Calu3 (cell line): ENCODE results near the gene WIPI1. TPM values are rescaled to one million over a fixed set of nuclear protein-coding genes. Genes with fewer than 3 reads are reported as not detected.
"Not testable (repeated sequence)": the region's sequence is repeated elsewhere in the genome, so short reads cannot be mapped to it uniquely, and the experiment has no call there.

ENCODE experiments used
- BruUV-seq: library from RNA; stranded (reverse); fragments of 400-500 nt; replicated peaks from 2 replicates; lab custom pipeline; 2021; lab: Mats Ljungman, UMichigan
- CTCF ChIA-PET: fragments of 300-600 bp; sonication (Branson Sonifier 250); formaldehyde crosslinking; loops from one replicate; lab custom pipeline; 2022; ENCODE audit warnings: antibody characterized with exemption; lab: Charles Lee
- DNase-seq: peaks from one replicate; pipeline ENCODE4 v3.0.0; 2022
- H3K27ac Mint-ChIP-seq: one replicate; pipeline ENCODE4 v1.8.0; 2022; ENCODE audit warnings: mixed read lengths; ENCODE audit not compliant: unreplicated experiment
- H3K27me3 Mint-ChIP-seq: one replicate; pipeline ENCODE4 v1.8.0; 2022; ENCODE audit warnings: mixed read lengths; ENCODE audit not compliant: unreplicated experiment
- H3K36me3 Mint-ChIP-seq: one replicate; pipeline ENCODE4 v1.8.0; 2022; ENCODE audit warnings: mild to moderate bottlenecking, moderate library complexity, mixed read lengths; ENCODE audit not compliant: insufficient read depth, unreplicated experiment
- H3K4me1 Mint-ChIP-seq: one replicate; pipeline ENCODE4 v1.8.0; 2022; ENCODE audit warnings: mild to moderate bottlenecking, low read depth, mixed read lengths; ENCODE audit not compliant: unreplicated experiment
- H3K4me3 Mint-ChIP-seq: one replicate; pipeline ENCODE4 v1.8.0; 2022; ENCODE audit warnings: mild to moderate bottlenecking, low read depth, moderate library complexity, mixed read lengths; ENCODE audit not compliant: unreplicated experiment
- H3K9me3 Mint-ChIP-seq: one replicate; pipeline ENCODE4 v1.8.0; 2022; ENCODE audit warnings: low read depth, mixed read lengths; ENCODE audit not compliant: unreplicated experiment
- CTCF ChIP-seq: fragments of 200-600 bp; IDR thresholded peaks from one replicate; pipeline ENCODE4 v1.8.0; 2022; ENCODE audit warnings: antibody characterized with exemption; ENCODE audit not compliant: unreplicated experiment
- intact Hi-C: fragments of 100-400 bp; cut with micrococcal nuclease; formaldehyde crosslinking; loops from one replicate; pipeline ENCODE4 v1.10.0; 2022; ENCODE audit not compliant: unreplicated experiment
- total RNA-seq: library from RNA; stranded (reverse); gene quantifications from 2 replicates; pipeline ENCODE4 v1.2.3, GENCODE V29; 2022

Gene WIPI1
- total RNA-seq, 1 experiment from 2014 or later: 43.4 TPM

- Mint-ChIP-seq H3K4me1 (peaks cover 18% of the 10 kb centered on the region), H3K27ac (no peak overlapping the region), H3K27me3 (peaks cover 24% of the 10 kb centered on the region), H3K4me3 (no peak overlapping the region), H3K9me3 (no peaks in the 10 kb centered on the region), H3K36me3 (no peaks in the 10 kb centered on the region)
- CTCF ChIA-PET: no interaction called here
- intact Hi-C loops: no loop called here
- DNase-seq: no peak
- no peak for TF ChIP-seq CTCF
- no TSS peak for BruUV-seq
Measured at GRCh38 chr17:68379177-68379510, 78.2 kb downstream of the WIPI1 start.

DNA sequence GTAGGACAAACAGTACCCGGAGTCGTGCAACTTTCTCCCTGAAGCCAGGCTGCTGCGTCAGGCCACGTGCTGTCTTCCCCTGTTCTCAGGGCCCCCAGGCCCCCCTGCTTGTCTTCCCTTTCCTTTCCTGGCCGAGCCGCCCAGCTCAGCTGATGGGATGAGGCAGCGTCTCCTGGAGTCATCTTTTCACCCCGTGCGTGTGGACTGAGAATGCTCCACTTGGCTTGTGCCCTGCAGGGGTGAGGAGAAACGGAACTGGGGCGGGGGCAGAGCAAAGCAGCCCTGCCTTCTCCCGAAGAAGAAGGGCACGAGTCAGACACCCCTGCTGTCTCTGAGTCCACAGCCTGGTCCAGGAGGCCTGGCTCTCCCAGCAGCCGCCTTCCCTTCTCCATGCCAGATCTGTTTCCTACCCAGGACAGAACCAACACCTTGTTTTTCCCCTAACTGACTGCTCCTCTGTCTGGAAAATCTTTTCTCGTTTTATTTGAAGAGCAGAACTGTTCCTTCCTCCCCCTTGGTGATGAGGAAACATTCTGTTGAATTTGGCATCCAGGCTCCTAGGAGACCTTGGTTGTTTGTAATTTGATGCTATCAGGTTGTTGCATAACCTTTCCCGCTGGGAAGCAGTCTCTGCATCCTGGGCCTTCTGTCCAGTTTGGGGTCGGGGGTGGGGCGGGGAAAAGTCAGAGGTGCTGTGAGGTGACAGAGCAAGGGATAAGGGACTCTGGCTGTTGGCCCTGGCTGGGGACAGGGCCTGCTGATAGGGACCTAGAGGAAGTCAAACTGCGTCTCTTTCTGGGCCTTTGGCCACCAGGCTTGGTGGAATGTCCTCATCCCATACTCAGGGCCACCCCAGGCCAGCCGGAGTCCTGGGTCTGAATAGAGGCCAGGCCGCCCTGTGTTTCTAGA is 78.8 kb downstream of the WIPI1 start:
- CTCF ChIA-PET: no interaction called here
- peaks cover 18% of the 10 kb centered on the region for H3K27me3 Mint-ChIP-seq
- H3K27ac Mint-ChIP-seq: no peak overlapping the region
- no TSS peak for BruUV-seq
- no peak overlapping the region for H3K4me3 Mint-ChIP-seq
- H3K9me3 Mint-ChIP-seq: no peaks in the 10 kb centered on the region
- TF ChIP-seq CTCF: no peak
- DNase-seq: peak; percentile 14
- intact Hi-C loops: no loop called here
- H3K4me1 Mint-ChIP-seq: peaks cover 13% of the 10 kb centered on the region
- H3K36me3 Mint-ChIP-seq: no peaks in the 10 kb centered on the region

DNA sequence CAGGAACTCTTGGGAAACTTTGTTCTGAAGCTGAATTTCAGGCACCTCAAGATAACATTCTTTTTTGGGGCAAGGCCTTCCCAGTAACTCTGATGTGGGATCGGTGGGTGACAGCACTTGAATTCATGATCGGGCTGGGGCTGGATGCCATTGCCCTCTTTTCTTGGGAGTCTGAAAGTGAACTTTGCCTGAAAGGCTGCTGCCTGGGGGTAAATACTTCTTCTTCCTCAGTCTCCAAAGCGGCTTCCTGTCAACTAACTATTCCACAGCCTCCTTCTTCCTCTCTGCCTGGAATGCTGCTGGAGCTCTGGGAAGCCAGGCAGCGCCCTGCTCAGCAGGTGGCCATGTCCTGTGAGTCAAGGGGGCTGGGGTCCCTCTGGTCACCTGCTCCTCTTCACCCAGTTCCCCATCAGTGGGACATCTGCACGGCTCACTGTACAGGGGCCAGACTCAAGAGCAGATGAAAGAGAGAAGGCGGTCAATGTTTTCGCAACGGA is 79.5 kb downstream of the WIPI1 start:
- Mint-ChIP-seq H3K27ac (no peak overlapping the region), H3K4me3 (no peak overlapping the region), H3K9me3 (no peaks in the 10 kb centered on the region), H3K36me3 (no peaks in the 10 kb centered on the region), H3K4me1 (peaks cover 9% of the 10 kb centered on the region), H3K27me3 (peaks cover 12% of the 10 kb centered on the region)
- CTCF ChIA-PET: no interaction called here
- no peak for TF ChIP-seq CTCF
- DNase-seq: no peak
- intact Hi-C loops: no loop called here
- no TSS peak for BruUV-seq

DNA sequence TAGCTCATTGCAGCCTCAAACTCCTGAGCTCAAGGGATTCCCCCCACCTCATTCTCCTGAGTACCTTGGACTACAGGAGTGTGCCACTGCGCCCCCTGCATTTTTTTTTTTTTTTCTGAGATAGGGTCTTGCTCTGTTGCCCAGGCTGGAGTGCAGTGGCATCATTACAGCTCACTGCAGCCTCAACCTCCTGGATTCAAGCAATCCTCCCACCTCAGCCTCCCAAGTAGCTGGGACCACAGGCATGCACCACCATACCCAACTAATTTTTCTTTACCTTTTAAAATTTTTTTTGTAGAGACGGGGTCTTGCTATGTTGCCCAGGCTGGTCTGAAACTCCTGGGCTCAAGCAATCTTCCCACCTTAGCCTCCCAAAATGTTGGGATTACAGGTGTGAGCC is 81.1 kb downstream of the WIPI1 start:
- H3K27ac Mint-ChIP-seq, intact Hi-C loops, H3K36me3 Mint-ChIP-seq, DNase-seq, H3K4me3 Mint-ChIP-seq, H3K4me1 Mint-ChIP-seq, BruUV-seq, H3K9me3 Mint-ChIP-seq: not testable (repeated sequence)
- peaks cover 12% of the 10 kb centered on the region for H3K27me3 Mint-ChIP-seq
- CTCF ChIA-PET: interaction anchor here (0.7 kb wide), 1 partner anchor 175 kb away, joined by 3 read pairs; no protein-coding TSS in a partner anchor

- intact Hi-C loops: no loop called here
- DNase-seq: no peak
- Mint-ChIP-seq H3K9me3 (no peaks in the 10 kb centered on the region), H3K4me1 (peaks cover 9% of the 10 kb centered on the region), H3K27me3 (peaks cover 12% of the 10 kb centered on the region), H3K36me3 (no peaks in the 10 kb centered on the region), H3K27ac (no peak overlapping the region), H3K4me3 (no peak overlapping the region)
- no TSS peak for BruUV-seq
- CTCF ChIA-PET: no interaction called here
- no peak for TF ChIP-seq CTCF
Measured at GRCh38 chr17:68375566-68375965, 81.7 kb downstream of the WIPI1 start.
